Measurements from ENCODE around the gene OR2L13. TPM values are rescaled to one million over a fixed set of nuclear protein-coding genes. Genes with fewer than 3 reads are reported as not detected.

OR2L13 gene
- total and polyA plus RNA-seq, 4 donors = 0.94 to 6.4 (median 4.2) TPM

Small RNA genes lying within 50 kb of the gene (small RNA-seq; reads per million reads assigned to genes)
- not detected for gene RF00019 (ENCODE audit: low replicate concordance)

Other genes starting within 250 kb of the OR2L13 start
- gene TRIM58, start 238.0 kb upstream of the OR2L13 start, total RNA-seq = 10 to 100 TPM in 1 of 2 donors, 1 to 10 TPM in 1; 4.7 to 13.9 TPM
- 10 to 100 TPM in 1 of 2 donors, 1 to 10 TPM in 1; 8.9 to 14.4 TPM for gene TRIM58, start 238.0 kb upstream of the OR2L13 start, polyA plus RNA-seq (ENCODE audit: insufficient read length in 2 of 2)
- 1 to 10 TPM; 2.1 to 4.8 TPM for gene OR2W3, start 199.6 kb upstream of the OR2L13 start, total RNA-seq
- gene OR2W3, start 199.6 kb upstream of the OR2L13 start, polyA plus RNA-seq (ENCODE audit: insufficient read length in 2 of 2) = 1 to 10 TPM; 5.6 to 7.8 TPM
- under 1 TPM; 0.20 to 0.39 TPM for gene OR2T8, start 174.9 kb upstream of the OR2L13 start, total RNA-seq
- gene OR2T8, start 174.9 kb upstream of the OR2L13 start, polyA plus RNA-seq (ENCODE audit: insufficient read length in 2 of 2) = 1 to 10 TPM; 1.7 to 2.1 TPM
- under 1 TPM in 1 of 2 donors, not detected in 1; 0.10 TPM for gene OR2AJ1, start 170.3 kb upstream of the OR2L13 start, total RNA-seq
- not detected for gene OR2AJ1, start 170.3 kb upstream of the OR2L13 start, polyA plus RNA-seq (ENCODE audit: insufficient read length in 2 of 2)
- gene OR2L8, start 146.3 kb upstream of the OR2L13 start, total RNA-seq = 1 to 10 TPM in 1 of 2 donors, under 1 TPM in 1; 0.44 to 1.2 TPM
- not detected for gene OR2L8, start 146.3 kb upstream of the OR2L13 start, polyA plus RNA-seq (ENCODE audit: insufficient read length in 2 of 2)
- 1 to 10 TPM in 1 of 2 donors, under 1 TPM in 1; 0.44 to 1.1 TPM for gene OR2AK2, start 130.0 kb upstream of the OR2L13 start, total RNA-seq
- gene OR2AK2, start 130.0 kb upstream of the OR2L13 start, polyA plus RNA-seq (ENCODE audit: insufficient read length in 2 of 2) = not detected
- under 1 TPM; 0.17 to 0.89 TPM for gene OR2L5, start 81.5 kb upstream of the OR2L13 start, total RNA-seq
- gene OR2L5, start 81.5 kb upstream of the OR2L13 start, polyA plus RNA-seq (ENCODE audit: insufficient read length in 2 of 2) = under 1 TPM in 1 of 2 donors, not detected in 1; 0.09 TPM
- gene OR2L2, start 65.1 kb upstream of the OR2L13 start, total RNA-seq = under 1 TPM; 0.39 to 0.50 TPM
- under 1 TPM; 0.27 to 0.44 TPM for gene OR2L2, start 65.1 kb upstream of the OR2L13 start, polyA plus RNA-seq (ENCODE audit: insufficient read length in 2 of 2)
- under 1 TPM; 0.11 to 0.79 TPM for gene OR2L3, start 48.3 kb upstream of the OR2L13 start, total RNA-seq
- under 1 TPM; 0.24 to 0.42 TPM for gene OR2L3, start 48.3 kb upstream of the OR2L13 start, polyA plus RNA-seq (ENCODE audit: insufficient read length in 2 of 2)
- gene OR2M5, start 50.0 kb downstream of the OR2L13 start, total RNA-seq = not detected
- gene OR2M5, start 50.0 kb downstream of the OR2L13 start, polyA plus RNA-seq (ENCODE audit: insufficient read length in 2 of 2) = not detected
- gene OR2M2, start 79.6 kb downstream of the OR2L13 start, total RNA-seq = under 1 TPM; 0.17 to 0.40 TPM
- gene OR2M2, start 79.6 kb downstream of the OR2L13 start, polyA plus RNA-seq (ENCODE audit: insufficient read length in 2 of 2) = not detected
- gene OR2M3, start 102.1 kb downstream of the OR2L13 start, total RNA-seq = under 1 TPM; 0.06 to 0.40 TPM
- gene OR2M3, start 102.1 kb downstream of the OR2L13 start, polyA plus RNA-seq (ENCODE audit: insufficient read length in 2 of 2) = under 1 TPM; 0.05 to 0.08 TPM
- gene OR2M4, start 136.2 kb downstream of the OR2L13 start, total RNA-seq = under 1 TPM; 0.11 to 0.40 TPM
- gene OR2M4, start 136.2 kb downstream of the OR2L13 start, polyA plus RNA-seq (ENCODE audit: insufficient read length in 2 of 2) = under 1 TPM; 0.17 to 0.39 TPM
- gene OR2T33, start 182.8 kb downstream of the OR2L13 start, total RNA-seq = under 1 TPM in 1 of 2 donors, not detected in 1; 0.11 TPM
- under 1 TPM; 0.24 to 0.41 TPM for gene OR2T33, start 182.8 kb downstream of the OR2L13 start, polyA plus RNA-seq (ENCODE audit: insufficient read length in 2 of 2)
- not detected for gene OR2T12, start 208.2 kb downstream of the OR2L13 start, total RNA-seq
- under 1 TPM in 1 of 2 donors, not detected in 1; 0.05 TPM for gene OR2T12, start 208.2 kb downstream of the OR2L13 start, polyA plus RNA-seq (ENCODE audit: insufficient read length in 2 of 2)
- not detected for gene OR2M7, start 229.4 kb downstream of the OR2L13 start, total RNA-seq
- not detected for gene OR2M7, start 229.4 kb downstream of the OR2L13 start, polyA plus RNA-seq (ENCODE audit: insufficient read length in 2 of 2)

All from spinal cord (tissue), 4 donors.